NCI-H748 (cell line): ENCODE data around the gene CYP2A6.
"Not testable (repeated sequence)": the region's sequence is repeated elsewhere in the genome, so short reads cannot be mapped to it uniquely, and the experiment has no call there.

Experiments used
- DNase-seq: peaks from one replicate; lab custom pipeline; 2025; ENCODE audit not compliant: unreplicated experiment; lab: John Stamatoyannopoulos, UW

The CYP2A6 gene

GRCh38 chr19:40852467-40853152 is 2.4 kb upstream of the CYP2A6 start:
- not testable (repeated sequence) for DNase-seq

- DNase-seq = not testable (repeated sequence)
Measured at GRCh38 chr19:40846722-40847121, 3.5 kb downstream of the CYP2A6 start.

GRCh38 chr19:40843653-40844052 is 6.6 kb downstream of the CYP2A6 start:
- peak; percentile 16 for DNase-seq

GRCh38 chr19:40842997-40843652 is 7.1 kb downstream of the CYP2A6 start:
- not testable (repeated sequence) for DNase-seq

- DNase-seq = not testable (repeated sequence)
Measured at GRCh38 chr19:40842012-40842411, 8.2 kb downstream of the CYP2A6 start.

GRCh38 chr19:40838477-40838876 is 11.8 kb downstream of the CYP2A6 start:
- DNase-seq = not testable (repeated sequence)

GRCh38 chr19:40836754-40837429 is 13.4 kb downstream of the CYP2A6 start:
- DNase-seq = no peak

- DNase-seq = not testable (repeated sequence)
Measured at GRCh38 chr19:40833728-40834533, 16.3 kb downstream of the CYP2A6 start.

- not testable (repeated sequence) for DNase-seq
Measured at GRCh38 chr19:40832431-40832790, 17.8 kb downstream of the CYP2A6 start.

GRCh38 chr19:40831502-40832430 is 18.5 kb downstream of the CYP2A6 start:
- DNase-seq = peak; percentile 15

GRCh38 chr19:40830741-40831140 is 19.5 kb downstream of the CYP2A6 start:
- DNase-seq = not testable (repeated sequence)

GRCh38 chr19:40829205-40829604 is 21.0 kb downstream of the CYP2A6 start:
- no peak for DNase-seq

- DNase-seq = no peak
Measured at GRCh38 chr19:40827386-40828247, 22.6 kb downstream of the CYP2A6 start.

GRCh38 chr19:40826699-40827385 is 23.4 kb downstream of the CYP2A6 start:
- not testable (repeated sequence) for DNase-seq

GRCh38 chr19:40826312-40826698 is 23.9 kb downstream of the CYP2A6 start:
- DNase-seq = not testable (repeated sequence)

- not testable (repeated sequence) for DNase-seq
Measured at GRCh38 chr19:40825460-40826095, 24.7 kb downstream of the CYP2A6 start.

GRCh38 chr19:40824916-40825315 is 25.3 kb downstream of the CYP2A6 start:
- not testable (repeated sequence) for DNase-seq
